PC-9 (cell line): ENCODE results near the gene COMT.

Source experiments
- CTCF ChIP-seq: fragments of 200-600 bp; sonication (generic); conservative IDR thresholded peaks from 2 replicates; pipeline ENCODE4 v1.6.1; 2017; ENCODE audit warnings: mixed run types, antibody characterized with exemption, mild to moderate bottlenecking, moderate library complexity
- EZH2 ChIP-seq: fragments of 200-600 bp; sonication (generic); IDR thresholded peaks from 2 replicates; pipeline ENCODE4 v1.8.0; 2017; ENCODE audit warnings: antibody characterized with exemption, low read depth

- peak; percentile 35; the same call in 1 of the 2 replicates for TF ChIP-seq CTCF
- no peak for TF ChIP-seq EZH2
These were observed 71.9 kb downstream of the COMT start for GRCh38 chr22:20013382-20013871.
